Measurements from ENCODE around the gene CLTA. TPM values are rescaled to one million over a fixed set of nuclear protein-coding genes. Genes with fewer than 3 reads are reported as not detected.

Gene CLTA
- total and polyA plus RNA-seq, 7 experiments from 2014 or later = 32.2 to 140 (median 72.0) TPM

- Mint-ChIP-seq H3K27ac (peak overlapping the region; percentile 89 to 100 (median 98)), H3K4me1 (peaks cover 74 to 94% (median 92%) of the 10 kb centered on the region in 7 donors), H3K36me3 (peaks cover 9 to 59% (median 21%) of the 10 kb centered on the region in 5 donors), H3K4me3 (peak overlapping the region; percentile 84 to 94 (median 90)), H3K9me3 (peaks cover 5 to 18% (median 14%) of the 10 kb centered on the region in 11 donors), H3K27me3 (no peaks in the 10 kb centered on the region)
- intact Hi-C loops (cut with micrococcal nuclease) = loop anchor here (1.0 to 5.0 kb wide), 4 partner anchors 8 to 343 kb away; partner anchors contain the start of genes GLIPR2 (in 1 of the 2) and RNF38 (in 1 of the 2)
- peaks cover 0 to 6% (median 0%) of the 10 kb centered on the region in 3 experiments for H3K36me3 ChIP-seq (ENCODE audit: control insufficient read depth in 2 of 3, insufficient read depth in 3 of 3, low read length in 3 of 3)
- ChIA-PET CTCF (interaction anchor here (1.2 to 1.7 kb wide), 3 partner anchors 21 to 45 kb away, joined by 4 to 6 read pairs (median 5); no protein-coding TSS in a partner anchor), POLR2A (interaction anchor here (0.7 to 1.5 kb wide), 6 partner anchors 8 to 115 kb away, joined by 3 to 8 read pairs (median 4); no protein-coding TSS in a partner anchor)
- peak; percentile 54 for ATAC-seq
- H3K27me3 ChIP-seq (ENCODE audit: control insufficient read depth in 2 of 2, insufficient read depth in 2 of 2, low read length in 2 of 2) = no peaks in the 10 kb centered on the region
- peak overlapping the region; percentile 79 for H3K27ac ChIP-seq (ENCODE audit: low read depth, low read length)
- peaks cover 0 to 11% (median 8%) of the 10 kb centered on the region in 3 experiments for H3K9me3 ChIP-seq (ENCODE audit: control insufficient read depth in 2 of 3, low read length in 3 of 3)
- H3K4me1 ChIP-seq (ENCODE audit: control insufficient read depth in 2 of 2, insufficient read depth in 2 of 2, low read length in 2 of 2) = peaks cover 84 to 91% of the 10 kb centered on the region in 2 donors
- peak overlapping the region; percentile 49 for H3K4me3 ChIP-seq (ENCODE audit: low read length)
- DNase-seq = peak in 2 of 9 donors; percentile 44 to 45
Measured at GRCh38 chr9:36144309-36145232, 46.1 kb upstream of the CLTA start.

DNA sequence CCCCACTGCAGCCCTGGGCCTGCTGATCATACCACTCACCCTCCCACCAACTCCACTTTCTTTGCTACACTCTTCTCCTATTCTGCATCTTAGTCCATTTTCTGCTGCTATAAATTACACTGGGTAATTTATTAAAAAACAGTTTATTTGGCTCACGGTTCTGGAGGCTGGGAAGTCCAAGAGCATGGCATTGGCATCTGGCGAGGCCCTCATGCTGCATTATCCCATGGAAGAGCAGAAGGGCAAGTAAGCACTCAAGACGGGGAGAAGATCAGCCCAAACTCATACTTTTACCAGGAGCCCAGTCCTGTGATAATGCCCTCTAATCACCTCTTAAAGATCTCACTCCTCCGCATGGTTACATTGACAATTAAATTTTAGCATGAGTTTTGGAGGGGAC lies 44.8 kb upstream of the CLTA start:
- ATAC-seq = no peak
- ChIA-PET CTCF (no interaction called here), POLR2A (no interaction called here)
- Mint-ChIP-seq H3K4me1 (peaks cover 65 to 91% (median 88%) of the 10 kb centered on the region in 7 donors), H3K4me3 (peak overlapping the region; percentile 3 to 93 (median 80)), H3K9me3 (peaks cover 5 to 18% (median 14%) of the 10 kb centered on the region in 11 donors), H3K27ac (peak overlapping the region; percentile 76 to 100 (median 96)), H3K36me3 (peaks cover 9 to 58% (median 22%) of the 10 kb centered on the region in 5 donors), H3K27me3 (no peaks in the 10 kb centered on the region)
- no peak overlapping the region for H3K4me3 ChIP-seq (ENCODE audit: low read length)
- H3K4me1 ChIP-seq (ENCODE audit: control insufficient read depth in 2 of 2, insufficient read depth in 2 of 2, low read length in 2 of 2) = peaks cover 81 to 91% of the 10 kb centered on the region in 2 donors
- intact Hi-C loops (cut with micrococcal nuclease) = loop anchor here in 1 of 2 donors (2.0 kb wide), 1 partner anchor 53 kb away; no protein-coding TSS in a partner anchor
- no peak overlapping the region for H3K27ac ChIP-seq (ENCODE audit: low read depth, low read length)
- no peak for DNase-seq
- peaks cover 0 to 11% (median 8%) of the 10 kb centered on the region in 3 experiments for H3K9me3 ChIP-seq (ENCODE audit: control insufficient read depth in 2 of 3, low read length in 3 of 3)
- peaks cover 0 to 6% (median 0%) of the 10 kb centered on the region in 3 experiments for H3K36me3 ChIP-seq (ENCODE audit: control insufficient read depth in 2 of 3, insufficient read depth in 3 of 3, low read length in 3 of 3)
- no peaks in the 10 kb centered on the region for H3K27me3 ChIP-seq (ENCODE audit: control insufficient read depth in 2 of 2, insufficient read depth in 2 of 2, low read length in 2 of 2)

DNA sequence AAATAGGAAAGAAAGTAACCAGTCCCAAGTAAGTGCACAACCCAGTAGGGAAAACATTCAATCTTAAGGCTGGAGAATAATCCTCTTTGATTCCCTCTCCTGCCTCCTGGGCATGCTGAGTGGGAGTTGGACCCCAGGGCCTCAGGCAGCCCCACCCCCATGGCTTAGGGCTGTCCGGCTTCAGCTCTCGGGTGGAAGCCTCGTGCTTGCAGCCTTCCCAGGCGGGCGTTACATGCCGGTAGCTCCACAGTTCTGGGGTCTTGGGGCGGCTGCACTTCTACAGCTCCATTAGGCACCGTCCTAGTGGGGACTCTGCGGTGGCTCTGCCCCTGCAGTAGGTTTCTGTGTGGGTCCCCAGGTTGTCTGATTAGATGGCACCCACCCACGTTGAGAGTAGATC lies 44.1 kb upstream of the CLTA start:
- H3K4me1 Mint-ChIP-seq = peaks cover 65 to 91% (median 87%) of the 10 kb centered on the region in 7 donors
- no peak for ATAC-seq
- intact Hi-C loops (cut with micrococcal nuclease) = no loop called here
- H3K36me3 ChIP-seq (ENCODE audit: control insufficient read depth in 2 of 3, insufficient read depth in 3 of 3, low read length in 3 of 3) = peaks cover 0 to 6% (median 0%) of the 10 kb centered on the region in 3 experiments
- H3K4me3 ChIP-seq (ENCODE audit: low read length) = no peak overlapping the region
- H3K27me3 ChIP-seq (ENCODE audit: control insufficient read depth in 2 of 2, insufficient read depth in 2 of 2, low read length in 2 of 2) = no peaks in the 10 kb centered on the region
- H3K9me3 ChIP-seq (ENCODE audit: control insufficient read depth in 2 of 3, low read length in 3 of 3) = peaks cover 0 to 11% (median 8%) of the 10 kb centered on the region in 3 experiments
- H3K27ac Mint-ChIP-seq = peak overlapping the region; percentile 24 to 100 (median 87)
- H3K9me3 Mint-ChIP-seq = peaks cover 5 to 18% (median 14%) of the 10 kb centered on the region in 11 donors
- H3K27me3 Mint-ChIP-seq = no peaks in the 10 kb centered on the region
- H3K4me3 Mint-ChIP-seq = peak overlapping the region in 8 of 10 donors; percentile 3 to 90 (median 40)
- no peak overlapping the region for H3K27ac ChIP-seq (ENCODE audit: low read depth, low read length)
- H3K4me1 ChIP-seq (ENCODE audit: control insufficient read depth in 2 of 2, insufficient read depth in 2 of 2, low read length in 2 of 2) = peaks cover 81 to 92% of the 10 kb centered on the region in 2 donors
- ChIA-PET POLR2A (no interaction called here), CTCF (interaction anchor here (1.1 kb wide), 1 partner anchor 43 kb away, joined by 5 read pairs; no protein-coding TSS in a partner anchor)
- H3K36me3 Mint-ChIP-seq = peaks cover 9 to 59% (median 23%) of the 10 kb centered on the region in 5 donors
- no peak for DNase-seq

DNA sequence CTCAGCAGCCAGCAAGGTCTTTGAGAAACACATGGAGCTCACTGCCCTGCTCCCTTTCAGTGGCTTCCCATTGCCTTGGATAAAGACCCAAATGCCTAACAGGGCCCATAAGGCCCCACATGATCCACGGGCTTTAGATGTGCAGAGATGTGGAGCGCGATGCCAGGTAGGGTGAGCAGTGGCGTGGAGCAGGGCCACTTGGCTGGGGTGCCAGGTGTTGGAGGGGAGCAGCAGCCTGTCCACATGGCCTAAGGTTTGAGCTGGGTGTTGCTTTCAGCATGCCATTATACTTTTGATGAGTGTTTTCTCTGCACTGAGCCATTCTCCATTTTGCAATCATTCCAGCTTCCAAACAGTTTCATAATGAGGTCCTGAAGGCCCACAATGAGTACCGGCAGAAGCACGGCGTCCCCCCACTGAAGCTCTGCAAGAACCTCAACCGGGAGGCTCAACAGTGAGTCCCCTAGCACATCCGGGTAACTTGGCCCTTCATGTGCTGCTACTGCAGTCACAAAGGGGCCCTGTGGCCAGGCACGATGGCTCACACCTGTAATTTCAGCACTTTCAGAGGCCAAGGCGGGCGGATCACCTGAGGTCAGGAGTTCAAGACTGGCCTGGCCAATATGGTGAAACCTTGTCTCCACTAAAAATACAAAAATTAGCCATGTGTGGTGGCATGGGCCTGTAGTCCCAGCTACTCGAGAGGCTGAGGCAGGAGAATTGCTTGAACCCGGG lies 43.1 kb upstream of the CLTA start:
- H3K4me3 ChIP-seq (ENCODE audit: low read length) = no peak overlapping the region
- H3K4me1 Mint-ChIP-seq = peaks cover 62 to 90% (median 85%) of the 10 kb centered on the region in 7 donors
- peak overlapping the region; percentile 51 to 89 (median 85) for H3K27ac Mint-ChIP-seq
- peak overlapping the region in 7 of 10 donors; percentile 11 to 63 (median 38) for H3K4me3 Mint-ChIP-seq
- H3K27me3 ChIP-seq (ENCODE audit: control insufficient read depth in 2 of 2, insufficient read depth in 2 of 2, low read length in 2 of 2) = no peaks in the 10 kb centered on the region
- no peak for DNase-seq
- peaks cover 0 to 11% (median 8%) of the 10 kb centered on the region in 3 experiments for H3K9me3 ChIP-seq (ENCODE audit: control insufficient read depth in 2 of 3, low read length in 3 of 3)
- H3K4me1 ChIP-seq (ENCODE audit: control insufficient read depth in 2 of 2, insufficient read depth in 2 of 2, low read length in 2 of 2) = peaks cover 81 to 95% of the 10 kb centered on the region in 2 donors
- ChIA-PET POLR2A (no interaction called here), CTCF (interaction anchor here (0.5 to 1.1 kb wide), 2 partner anchors 44 to 320 kb away, joined by 5 read pairs; no protein-coding TSS in a partner anchor)
- peaks cover 9 to 64% (median 28%) of the 10 kb centered on the region in 5 donors for H3K36me3 Mint-ChIP-seq
- no peak for ATAC-seq
- H3K27ac ChIP-seq (ENCODE audit: low read depth, low read length) = peak overlapping the region; percentile 59
- no peaks in the 10 kb centered on the region for H3K27me3 Mint-ChIP-seq
- peaks cover 0 to 6% (median 0%) of the 10 kb centered on the region in 3 experiments for H3K36me3 ChIP-seq (ENCODE audit: control insufficient read depth in 2 of 3, insufficient read depth in 3 of 3, low read length in 3 of 3)
- intact Hi-C loops (cut with micrococcal nuclease) = no loop called here
- H3K9me3 Mint-ChIP-seq = peaks cover 5 to 18% (median 14%) of the 10 kb centered on the region in 11 donors

GRCh38 chr9:36148311-36149051 lies 42.2 kb upstream of the CLTA start:
- Mint-ChIP-seq H3K4me1 (peaks cover 58 to 87% (median 81%) of the 10 kb centered on the region in 7 donors), H3K9me3 (peaks cover 5 to 18% (median 14%) of the 10 kb centered on the region in 11 donors), H3K27me3 (no peaks in the 10 kb centered on the region), H3K27ac (peak overlapping the region in 8 of 9 donors; percentile 51 to 89 (median 86)), H3K4me3 (peak overlapping the region in 3 of 10 donors; percentile 11 to 34 (median 18)), H3K36me3 (peaks cover 9 to 63% (median 28%) of the 10 kb centered on the region in 5 donors)
- Histone ChIP-seq H3K27me3 (ENCODE audit: control insufficient read depth in 2 of 2, insufficient read depth in 2 of 2, low read length in 2 of 2) (no peaks in the 10 kb centered on the region), H3K9me3 (ENCODE audit: control insufficient read depth in 2 of 3, low read length in 3 of 3) (peaks cover 0 to 11% (median 8%) of the 10 kb centered on the region in 3 experiments), H3K4me3 (ENCODE audit: low read length) (no peak overlapping the region), H3K4me1 (ENCODE audit: control insufficient read depth in 2 of 2, insufficient read depth in 2 of 2, low read length in 2 of 2) (peaks cover 81 to 94% of the 10 kb centered on the region in 2 donors), H3K27ac (ENCODE audit: low read depth, low read length) (peak overlapping the region; percentile 59), H3K36me3 (ENCODE audit: control insufficient read depth in 2 of 3, insufficient read depth in 3 of 3, low read length in 3 of 3) (peaks cover 0 to 6% (median 0%) of the 10 kb centered on the region in 3 experiments)
- DNase-seq = peak in 3 of 9 donors; percentile 28 to 55 (median 50)
- CTCF ChIA-PET = interaction anchor here (0.5 to 1.2 kb wide), 4 partner anchors 18 to 321 kb away, joined by 3 to 5 read pairs (median 4); no protein-coding TSS in a partner anchor
- peak; percentile 24 for ATAC-seq
- intact Hi-C loops (cut with micrococcal nuclease) = no loop called here
- POLR2A ChIA-PET = interaction anchor here (1.3 to 1.8 kb wide), 2 partner anchors 10 to 12 kb away, joined by 4 to 5 read pairs; partner anchors contain the start of gene GLIPR2
